Neural crest cell (in vitro differentiated cells): ENCODE results near the gene PRDM10. TPM values are rescaled to one million over a fixed set of nuclear protein-coding genes. Genes with fewer than 3 reads are reported as not detected.

ENCODE experiments used
- DNase-seq: peaks from one replicate; pipeline ENCODE4 v3.0.0; 2021; ENCODE audit warnings: low read depth, mixed read lengths, low spot score
- H3K27ac Mint-ChIP-seq: one replicate; pipeline ENCODE4 v1.8.0; 2021; ENCODE audit warnings: mild to moderate bottlenecking, mixed read lengths; ENCODE audit not compliant: unreplicated experiment
- H3K27me3 Mint-ChIP-seq: 2 replicates; pipeline ENCODE4 v1.8.0; 2021; ENCODE audit warnings: low read depth, mild to moderate bottlenecking, mixed read lengths
- H3K36me3 Mint-ChIP-seq: 2 replicates; pipeline ENCODE4 v1.8.0; 2021; ENCODE audit warnings: low read depth, mild to moderate bottlenecking, mixed read lengths
- H3K4me1 Mint-ChIP-seq: 2 replicates; pipeline ENCODE4 v1.8.0; 2021; ENCODE audit warnings: mixed read lengths
- H3K4me3 Mint-ChIP-seq: one replicate; pipeline ENCODE4 v1.8.0; 2021; ENCODE audit warnings: mild to moderate bottlenecking, mixed read lengths
- H3K9me3 Mint-ChIP-seq: 2 replicates; pipeline ENCODE4 v1.8.0; 2021; ENCODE audit warnings: mixed read lengths
- total RNA-seq: library from RNA; stranded (reverse); gene quantifications from 2 replicates; pipeline ENCODE4 v1.2.1, GENCODE V29; 2021
- TF ChIP-seq, protein P1 (sequence below): fragments of 200-600 bp; sonication (generic); conservative IDR thresholded peaks from 2 replicates; pipeline ENCODE4 v1.5.0; 2021; ENCODE audit warnings: antibody characterized with exemption, mild to moderate bottlenecking

PRDM10 gene
- total RNA-seq, 1 donor from 2014 or later, result 18.5 TPM

GRCh38 chr11:130034236-130034635 lies 31.6 kb upstream of the PRDM10 start:
- Mint-ChIP-seq H3K4me1 (peaks cover 14% of the 10 kb centered on the region), H3K4me3 (no peak overlapping the region), H3K27ac (no peak overlapping the region), H3K36me3 (no peaks in the 10 kb centered on the region), H3K27me3 (no peaks in the 10 kb centered on the region), H3K9me3 (no peaks in the 10 kb centered on the region)
- DNase-seq, result no peak
- TF ChIP-seq, protein P1, sequence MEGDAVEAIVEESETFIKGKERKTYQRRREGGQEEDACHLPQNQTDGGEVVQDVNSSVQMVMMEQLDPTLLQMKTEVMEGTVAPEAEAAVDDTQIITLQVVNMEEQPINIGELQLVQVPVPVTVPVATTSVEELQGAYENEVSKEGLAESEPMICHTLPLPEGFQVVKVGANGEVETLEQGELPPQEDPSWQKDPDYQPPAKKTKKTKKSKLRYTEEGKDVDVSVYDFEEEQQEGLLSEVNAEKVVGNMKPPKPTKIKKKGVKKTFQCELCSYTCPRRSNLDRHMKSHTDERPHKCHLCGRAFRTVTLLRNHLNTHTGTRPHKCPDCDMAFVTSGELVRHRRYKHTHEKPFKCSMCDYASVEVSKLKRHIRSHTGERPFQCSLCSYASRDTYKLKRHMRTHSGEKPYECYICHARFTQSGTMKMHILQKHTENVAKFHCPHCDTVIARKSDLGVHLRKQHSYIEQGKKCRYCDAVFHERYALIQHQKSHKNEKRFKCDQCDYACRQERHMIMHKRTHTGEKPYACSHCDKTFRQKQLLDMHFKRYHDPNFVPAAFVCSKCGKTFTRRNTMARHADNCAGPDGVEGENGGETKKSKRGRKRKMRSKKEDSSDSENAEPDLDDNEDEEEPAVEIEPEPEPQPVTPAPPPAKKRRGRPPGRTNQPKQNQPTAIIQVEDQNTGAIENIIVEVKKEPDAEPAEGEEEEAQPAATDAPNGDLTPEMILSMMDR, result no peak

GRCh38 chr11:130032931-130033330 lies 30.3 kb upstream of the PRDM10 start:
- Mint-ChIP-seq H3K27me3 (no peaks in the 10 kb centered on the region), H3K4me3 (no peak overlapping the region), H3K9me3 (no peaks in the 10 kb centered on the region), H3K36me3 (no peaks in the 10 kb centered on the region), H3K27ac (no peak overlapping the region), H3K4me1 (peaks cover 7% of the 10 kb centered on the region)
- TF ChIP-seq, protein P1, result no peak
- DNase-seq, result no peak

- peak overlapping the region; percentile 88 for H3K27ac Mint-ChIP-seq
- no peak for DNase-seq
- H3K27me3 Mint-ChIP-seq, result no peaks in the 10 kb centered on the region
- no peaks in the 10 kb centered on the region for H3K36me3 Mint-ChIP-seq
- H3K4me3 Mint-ChIP-seq, result no peak overlapping the region
- H3K9me3 Mint-ChIP-seq, result no peaks in the 10 kb centered on the region
- TF ChIP-seq, protein P1, result no peak
- H3K4me1 Mint-ChIP-seq, result peaks cover 3% of the 10 kb centered on the region
Measured at GRCh38 chr11:130031945-130032344, 29.3 kb upstream of the PRDM10 start.

DNA sequence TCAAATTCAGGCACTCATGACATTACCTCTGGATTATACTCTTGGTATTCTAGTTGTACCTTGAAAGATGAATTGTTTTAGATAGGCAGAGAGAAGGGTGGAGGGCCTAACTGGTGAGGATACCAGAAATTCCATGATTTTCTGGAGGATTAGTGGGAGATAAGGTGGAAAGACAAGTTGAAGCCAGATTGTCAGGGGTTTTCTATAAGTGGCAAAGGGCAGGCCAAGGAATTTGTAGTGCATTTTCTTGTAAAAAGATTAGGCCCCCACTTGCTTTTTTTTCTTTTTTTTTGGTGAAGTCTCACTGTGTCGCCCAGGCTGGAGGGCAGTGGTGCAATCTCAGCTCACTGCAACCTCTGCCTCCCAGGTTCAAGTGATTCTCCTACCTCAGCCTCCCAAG lies 28.4 kb upstream of the PRDM10 start:
- no peaks in the 10 kb centered on the region for H3K4me1 Mint-ChIP-seq
- DNase-seq, result no peak
- no peak overlapping the region for H3K4me3 Mint-ChIP-seq
- no peaks in the 10 kb centered on the region for H3K36me3 Mint-ChIP-seq
- H3K27me3 Mint-ChIP-seq, result no peaks in the 10 kb centered on the region
- no peak overlapping the region for H3K27ac Mint-ChIP-seq
- H3K9me3 Mint-ChIP-seq, result no peaks in the 10 kb centered on the region
- TF ChIP-seq, protein P1, result no peak

DNA sequence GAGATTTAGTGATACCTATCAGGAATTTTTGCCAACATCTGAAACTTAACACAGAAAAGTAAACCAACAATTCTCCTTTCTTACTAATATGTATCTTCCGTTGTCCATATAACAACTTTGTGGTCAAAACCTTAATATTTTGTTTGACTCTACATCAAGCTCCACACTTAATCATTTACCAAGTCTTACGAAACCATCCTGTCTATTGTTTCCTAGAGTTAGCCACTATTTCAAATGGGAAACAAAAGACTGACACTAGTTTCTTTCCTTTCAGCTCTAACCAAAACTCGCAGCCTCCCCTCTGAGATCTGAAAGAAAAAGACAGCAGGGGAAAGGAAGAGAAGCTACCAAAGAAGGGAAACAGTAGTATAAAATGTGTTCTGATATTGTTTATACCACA lies 26.5 kb upstream of the PRDM10 start:
- Mint-ChIP-seq H3K9me3 (no peaks in the 10 kb centered on the region), H3K27me3 (no peaks in the 10 kb centered on the region), H3K36me3 (no peaks in the 10 kb centered on the region), H3K4me1 (no peaks in the 10 kb centered on the region), H3K4me3 (no peak overlapping the region), H3K27ac (no peak overlapping the region)
- TF ChIP-seq, protein P1, result no peak
- no peak for DNase-seq

GRCh38 chr11:130025371-130025770 lies 22.7 kb upstream of the PRDM10 start:
- peaks cover 5% of the 10 kb centered on the region for H3K4me1 Mint-ChIP-seq
- no peak overlapping the region for H3K4me3 Mint-ChIP-seq
- DNase-seq, result no peak
- TF ChIP-seq, protein P1, result no peak
- H3K27me3 Mint-ChIP-seq, result no peaks in the 10 kb centered on the region
- H3K36me3 Mint-ChIP-seq, result no peaks in the 10 kb centered on the region
- H3K27ac Mint-ChIP-seq, result no peak overlapping the region
- H3K9me3 Mint-ChIP-seq, result no peaks in the 10 kb centered on the region
